SK-N-SH treated with all-trans-retinoic acid at 6 μM for 48 hours (cell line): Measurements from ENCODE around the gene GPATCH2.

Experiments
- ATAC-seq: fragments of 200-7000 bp; cut with Tn5 transposase; 3 replicates; pipeline ENCODE4 v1.9.1; 2020; ENCODE audit warnings: mild to moderate bottlenecking, moderate library complexity
- BACH2 ChIP-seq: fragments of 250-450 bp; sonication (Bioruptor Pico); IDR thresholded peaks from 2 replicates; pipeline ENCODE4 v1.9.0; 2021; ENCODE audit warnings: mild to moderate bottlenecking, borderline replicate concordance
- CREB5 ChIP-seq: fragments of 250-450 bp; sonication (Bioruptor Pico); IDR thresholded peaks from 2 replicates; pipeline ENCODE4 v1.5.1; 2020; ENCODE audit warnings: low read depth, mild to moderate bottlenecking, moderate library complexity
- CSDC2 ChIP-seq: fragments of 250-450 bp; sonication (Bioruptor Pico); IDR thresholded peaks from 2 replicates; pipeline ENCODE4 v1.5.0; 2020; ENCODE audit warnings: mild to moderate bottlenecking, moderate library complexity
- ESRRG ChIP-seq: fragments of 250-450 bp; sonication (Bioruptor Pico); IDR thresholded peaks from 2 replicates; pipeline ENCODE4 v1.6.1; 2021; ENCODE audit warnings: mild to moderate bottlenecking
- GLIS3 ChIP-seq: fragments of 250-450 bp; sonication (Bioruptor Pico); IDR thresholded peaks from 2 replicates; pipeline ENCODE4 v1.5.0; 2020; ENCODE audit warnings: mild to moderate bottlenecking, moderate library complexity
- OSR1 ChIP-seq: fragments of 250-450 bp; sonication (Bioruptor Pico); IDR thresholded peaks from 2 replicates; pipeline ENCODE4 v1.8.0; 2022; ENCODE audit warnings: moderate library complexity, mild to moderate bottlenecking, inconsistent platforms
- PATZ1 ChIP-seq: fragments of 250-450 bp; sonication (Bioruptor Pico); IDR thresholded peaks from 2 replicates; pipeline ENCODE4 v1.8.0; 2020; ENCODE audit warnings: mild to moderate bottlenecking, moderate library complexity, borderline replicate concordance
- POU6F1 ChIP-seq: fragments of 250-450 bp; sonication (Bioruptor Pico); IDR thresholded peaks from 2 replicates; pipeline ENCODE4 v1.8.0; 2021; ENCODE audit warnings: low read depth, mild to moderate bottlenecking, moderate library complexity, borderline replicate concordance
- PPARA ChIP-seq: fragments of 250-450 bp; sonication (Bioruptor Pico); IDR thresholded peaks from 2 replicates; pipeline ENCODE4 v1.5.0; 2020; ENCODE audit warnings: mild to moderate bottlenecking, borderline replicate concordance
- RARB ChIP-seq: fragments of 250-450 bp; sonication (Bioruptor Pico); IDR thresholded peaks from 2 replicates; pipeline ENCODE4 v1.8.0; 2021; ENCODE audit warnings: mild to moderate bottlenecking, moderate library complexity
- SNAI2 ChIP-seq: fragments of 250-450 bp; sonication (Bioruptor Pico); IDR thresholded peaks from 2 replicates; pipeline ENCODE4 v1.5.0; 2020; ENCODE audit warnings: mild to moderate bottlenecking, moderate library complexity
- TCF4 ChIP-seq: fragments of 250-450 bp; sonication (Bioruptor Pico); IDR thresholded peaks from 2 replicates; pipeline ENCODE4 v1.8.0; 2021; ENCODE audit warnings: mild to moderate bottlenecking, moderate library complexity, borderline replicate concordance
- TOX ChIP-seq: fragments of 250-450 bp; sonication (Bioruptor Pico); IDR thresholded peaks from 2 replicates; pipeline ENCODE4 v1.8.0; 2021; ENCODE audit warnings: mild to moderate bottlenecking, moderate library complexity, borderline replicate concordance
- ZC3H10 ChIP-seq: fragments of 250-450 bp; sonication (Bioruptor Pico); IDR thresholded peaks from 2 replicates; pipeline ENCODE4 v1.5.1; 2021; ENCODE audit warnings: mild to moderate bottlenecking, moderate library complexity
- ZFP3 ChIP-seq: fragments of 250-450 bp; sonication (Bioruptor Pico); IDR thresholded peaks from 2 replicates; pipeline ENCODE4 v1.5.0; 2020; ENCODE audit warnings: mild to moderate bottlenecking, moderate library complexity
- ZFP30 ChIP-seq: fragments of 450-650 bp; formaldehyde crosslinking; IDR thresholded peaks from 2 replicates; pipeline ENCODE4 v1.5.0; 2022; ENCODE audit warnings: mild to moderate bottlenecking, moderate library complexity
- ZNF565 ChIP-seq: fragments of 450-650 bp; formaldehyde crosslinking; conservative IDR thresholded peaks from 2 replicates; pipeline ENCODE4 v1.5.0; 2020; ENCODE audit warnings: low read depth, mild to moderate bottlenecking, moderate library complexity
- ZNF8 ChIP-seq: fragments of 450-650 bp; formaldehyde crosslinking; IDR thresholded peaks from 2 replicates; pipeline ENCODE4 v1.5.0; 2020; ENCODE audit warnings: mild to moderate bottlenecking, moderate library complexity
- TF ChIP-seq, protein P1 (sequence below): fragments of 250-450 bp; sonication (Bioruptor Pico); IDR thresholded peaks from 2 replicates; pipeline ENCODE4 v1.5.0; 2020; ENCODE audit warnings: mild to moderate bottlenecking, moderate library complexity
- TF ChIP-seq, protein P2 (sequence below): fragments of 250-450 bp; sonication (Bioruptor Pico); IDR thresholded peaks from 2 replicates; pipeline ENCODE4 v1.5.1; 2021; ENCODE audit warnings: mild to moderate bottlenecking, moderate library complexity

Gene GPATCH2

GRCh38 chr1:217506878-217507277 lies 124.0 kb downstream of the GPATCH2 start (continued):
- TF ChIP-seq CREB5, result no peak
- no peak for TF ChIP-seq POU6F1
- no peak for TF ChIP-seq ZC3H10 (CRISPR knock-in tag)

- no peak for TF ChIP-seq OSR1
- no peak for TF ChIP-seq ZFP3 (CRISPR knock-in tag)
- TF ChIP-seq PATZ1, result no peak
- TF ChIP-seq ZC3H10 (CRISPR knock-in tag), result no peak
- TF ChIP-seq GLIS3, result no peak
- ATAC-seq, result no peak
These were observed 132.7 kb downstream of the GPATCH2 start for GRCh38 chr1:217498209-217498608.

GRCh38 chr1:217495249-217495648 lies 135.6 kb downstream of the GPATCH2 start:
- TF ChIP-seq BACH2 (CRISPR knock-in tag) (no peak), TOX (CRISPR knock-in tag) (no peak), ESRRG (no peak), ZFP30 (CRISPR knock-in tag) (no peak), TCF4 (CRISPR knock-in tag) (no peak), ZNF8 (no peak), ZFP3 (CRISPR knock-in tag) (no peak), CSDC2 (CRISPR knock-in tag) (no peak), SNAI2 (CRISPR knock-in tag) (no peak)
- TF ChIP-seq, protein P1, sequence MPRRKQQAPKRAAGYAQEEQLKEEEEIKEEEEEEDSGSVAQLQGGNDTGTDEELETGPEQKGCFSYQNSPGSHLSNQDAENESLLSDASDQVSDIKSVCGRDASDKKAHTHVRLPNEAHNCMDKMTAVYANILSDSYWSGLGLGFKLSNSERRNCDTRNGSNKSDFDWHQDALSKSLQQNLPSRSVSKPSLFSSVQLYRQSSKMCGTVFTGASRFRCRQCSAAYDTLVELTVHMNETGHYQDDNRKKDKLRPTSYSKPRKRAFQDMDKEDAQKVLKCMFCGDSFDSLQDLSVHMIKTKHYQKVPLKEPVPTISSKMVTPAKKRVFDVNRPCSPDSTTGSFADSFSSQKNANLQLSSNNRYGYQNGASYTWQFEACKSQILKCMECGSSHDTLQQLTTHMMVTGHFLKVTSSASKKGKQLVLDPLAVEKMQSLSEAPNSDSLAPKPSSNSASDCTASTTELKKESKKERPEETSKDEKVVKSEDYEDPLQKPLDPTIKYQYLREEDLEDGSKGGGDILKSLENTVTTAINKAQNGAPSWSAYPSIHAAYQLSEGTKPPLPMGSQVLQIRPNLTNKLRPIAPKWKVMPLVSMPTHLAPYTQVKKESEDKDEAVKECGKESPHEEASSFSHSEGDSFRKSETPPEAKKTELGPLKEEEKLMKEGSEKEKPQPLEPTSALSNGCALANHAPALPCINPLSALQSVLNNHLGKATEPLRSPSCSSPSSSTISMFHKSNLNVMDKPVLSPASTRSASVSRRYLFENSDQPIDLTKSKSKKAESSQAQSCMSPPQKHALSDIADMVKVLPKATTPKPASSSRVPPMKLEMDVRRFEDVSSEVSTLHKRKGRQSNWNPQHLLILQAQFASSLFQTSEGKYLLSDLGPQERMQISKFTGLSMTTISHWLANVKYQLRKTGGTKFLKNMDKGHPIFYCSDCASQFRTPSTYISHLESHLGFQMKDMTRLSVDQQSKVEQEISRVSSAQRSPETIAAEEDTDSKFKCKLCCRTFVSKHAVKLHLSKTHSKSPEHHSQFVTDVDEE, result no peak
- TF ChIP-seq, protein P2, sequence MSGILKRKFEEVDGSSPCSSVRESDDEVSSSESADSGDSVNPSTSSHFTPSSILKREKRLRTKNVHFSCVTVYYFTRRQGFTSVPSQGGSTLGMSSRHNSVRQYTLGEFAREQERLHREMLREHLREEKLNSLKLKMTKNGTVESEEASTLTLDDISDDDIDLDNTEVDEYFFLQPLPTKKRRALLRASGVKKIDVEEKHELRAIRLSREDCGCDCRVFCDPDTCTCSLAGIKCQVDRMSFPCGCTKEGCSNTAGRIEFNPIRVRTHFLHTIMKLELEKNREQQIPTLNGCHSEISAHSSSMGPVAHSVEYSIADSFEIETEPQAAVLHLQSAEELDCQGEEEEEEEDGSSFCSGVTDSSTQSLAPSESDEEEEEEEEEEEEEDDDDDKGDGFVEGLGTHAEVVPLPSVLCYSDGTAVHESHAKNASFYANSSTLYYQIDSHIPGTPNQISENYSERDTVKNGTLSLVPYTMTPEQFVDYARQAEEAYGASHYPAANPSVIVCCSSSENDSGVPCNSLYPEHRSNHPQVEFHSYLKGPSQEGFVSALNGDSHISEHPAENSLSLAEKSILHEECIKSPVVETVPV (CRISPR knock-in tag), result no peak
- no peak for ATAC-seq

DNA sequence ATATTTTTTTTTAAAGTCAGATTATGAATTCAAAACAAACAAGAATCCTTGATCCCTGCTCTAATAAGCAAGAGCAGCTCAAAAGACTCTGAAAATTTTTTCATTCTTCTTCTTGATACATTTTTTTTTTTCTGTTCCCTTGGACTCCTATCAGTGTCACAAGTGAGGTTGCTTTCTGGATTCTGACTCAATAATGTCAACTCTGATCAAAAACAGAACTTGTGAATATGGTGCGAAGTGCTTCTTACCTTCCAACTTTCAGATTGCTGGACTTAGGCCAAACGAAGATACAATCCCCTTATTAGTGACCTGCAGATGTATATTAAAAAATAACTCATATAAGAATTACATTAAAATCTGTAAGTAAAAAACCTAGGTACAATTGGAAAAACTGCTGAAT lies 136.1 kb downstream of the GPATCH2 start:
- ATAC-seq, result no peak
- no peak for TF ChIP-seq RARB (CRISPR knock-in tag)
- no peak for TF ChIP-seq POU6F1
- no peak for TF ChIP-seq TCF4 (CRISPR knock-in tag)
- no peak for TF ChIP-seq PPARA
- no peak for TF ChIP-seq TOX (CRISPR knock-in tag)
- TF ChIP-seq ZNF565 (CRISPR knock-in tag), result no peak
